ENCODE measurements around the gene NTNG1.

NTNG1 gene

DNA sequence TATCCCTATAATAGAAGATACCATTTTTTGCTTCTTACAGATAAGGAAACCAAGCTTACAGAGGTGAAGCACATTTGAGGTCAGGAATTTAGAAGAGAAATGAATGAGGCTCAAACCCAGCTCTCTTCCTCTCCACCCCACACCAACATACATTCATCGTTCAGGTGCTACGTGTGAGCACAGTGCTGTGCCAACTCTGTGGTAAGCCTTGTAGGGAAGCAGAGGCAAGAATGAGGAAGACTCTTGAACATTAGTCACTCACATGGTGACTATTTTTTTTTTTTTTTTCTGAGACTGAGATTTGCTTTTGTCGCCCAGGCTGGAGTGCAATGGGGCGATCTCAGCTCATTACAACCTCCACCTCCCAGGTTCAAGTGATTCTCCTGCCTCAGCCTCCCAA, 314.0 kb downstream of the NTNG1 start:
- no peak for DNase-seq (ENCODE audit: low read depth)

GRCh38 chr1:107457989-107458388, 317.1 kb downstream of the NTNG1 start:
- DNase-seq (ENCODE audit: low read depth): no peak

DNA sequence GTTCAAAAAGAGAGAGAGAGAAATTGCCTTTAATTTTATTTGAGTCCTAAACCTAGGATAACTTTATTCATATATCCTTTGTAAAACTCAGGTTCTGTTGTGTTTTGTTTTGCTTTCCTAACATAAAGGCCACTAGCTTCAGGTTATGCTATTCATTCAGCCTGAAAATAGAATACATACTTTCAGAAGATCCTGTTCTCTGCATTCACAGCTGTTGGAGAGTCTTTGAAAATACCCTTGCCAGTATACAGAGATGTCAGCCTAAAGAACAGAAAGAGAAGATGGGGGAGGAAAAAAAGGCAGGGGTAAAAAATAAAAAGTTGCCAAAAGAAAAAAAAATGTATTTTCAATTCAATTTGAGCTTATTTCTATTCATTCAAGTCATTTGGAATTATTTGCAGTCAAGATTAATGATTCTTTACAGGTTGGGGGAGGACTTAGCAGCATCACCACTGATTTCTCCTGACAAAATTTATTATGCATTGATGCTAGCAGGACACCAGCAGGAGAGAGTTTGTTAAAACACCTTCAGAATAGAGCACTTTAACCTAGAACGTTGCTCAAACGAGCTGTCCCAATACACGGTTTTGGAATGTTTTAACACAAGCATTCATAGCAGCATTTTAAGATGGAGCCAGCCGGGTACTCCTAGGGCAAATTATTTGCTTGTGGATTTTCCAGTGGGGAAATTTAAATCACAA, 318.5 kb downstream of the NTNG1 start:
- no peak for DNase-seq (ENCODE audit: low read depth)

DNA sequence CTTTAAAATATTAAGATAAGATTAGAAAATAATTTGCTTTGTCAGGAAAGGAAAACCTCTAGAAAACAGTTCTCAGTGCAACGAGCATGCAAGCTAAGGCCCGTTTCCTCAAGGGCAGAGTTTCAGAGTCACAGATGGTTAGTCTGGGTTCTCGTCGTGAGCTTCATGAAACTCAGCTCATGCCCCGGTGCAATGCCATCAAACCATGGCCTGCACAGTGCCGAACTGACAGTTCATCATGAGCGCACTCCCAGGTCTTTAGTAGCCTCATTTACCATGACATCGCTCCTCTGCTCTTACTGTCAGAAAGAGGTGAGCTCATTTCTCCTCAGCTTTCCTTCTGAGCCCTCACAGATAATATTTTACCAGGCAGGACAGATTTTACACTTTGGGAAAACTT, 319.2 kb downstream of the NTNG1 start:
- no peak for DNase-seq (ENCODE audit: low read depth)

DNA sequence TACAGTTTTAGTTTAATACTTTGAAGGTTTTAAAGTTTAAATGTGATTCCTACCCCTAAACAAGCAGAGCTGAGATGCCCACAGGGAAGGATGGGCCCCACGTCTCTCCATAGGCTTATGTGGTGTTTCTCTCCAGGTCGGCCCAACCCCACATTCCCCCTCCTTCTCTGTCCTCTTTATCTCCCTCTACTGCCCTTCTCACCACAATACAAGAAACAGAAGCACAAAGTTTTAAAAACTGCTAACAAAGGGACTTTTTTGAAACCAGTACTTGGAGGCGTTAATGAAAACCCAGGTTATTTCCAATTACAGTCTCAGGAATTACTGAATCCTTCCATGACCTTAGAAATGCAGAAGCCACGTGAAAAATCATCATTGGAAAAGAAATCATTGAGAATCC, 324.0 kb downstream of the NTNG1 start:
- DNase-seq (ENCODE audit: low read depth): no peak

- DNase-seq (ENCODE audit: low read depth): no peak
Observed at GRCh38 chr1:107467286-107467685, 326.4 kb downstream of the NTNG1 start.

- DNase-seq (ENCODE audit: low read depth): no peak
Observed at GRCh38 chr1:107467811-107468210, 327.0 kb downstream of the NTNG1 start.

- no peak for DNase-seq (ENCODE audit: low read depth)
Observed at GRCh38 chr1:107473065-107473464, 332.2 kb downstream of the NTNG1 start.

DNA sequence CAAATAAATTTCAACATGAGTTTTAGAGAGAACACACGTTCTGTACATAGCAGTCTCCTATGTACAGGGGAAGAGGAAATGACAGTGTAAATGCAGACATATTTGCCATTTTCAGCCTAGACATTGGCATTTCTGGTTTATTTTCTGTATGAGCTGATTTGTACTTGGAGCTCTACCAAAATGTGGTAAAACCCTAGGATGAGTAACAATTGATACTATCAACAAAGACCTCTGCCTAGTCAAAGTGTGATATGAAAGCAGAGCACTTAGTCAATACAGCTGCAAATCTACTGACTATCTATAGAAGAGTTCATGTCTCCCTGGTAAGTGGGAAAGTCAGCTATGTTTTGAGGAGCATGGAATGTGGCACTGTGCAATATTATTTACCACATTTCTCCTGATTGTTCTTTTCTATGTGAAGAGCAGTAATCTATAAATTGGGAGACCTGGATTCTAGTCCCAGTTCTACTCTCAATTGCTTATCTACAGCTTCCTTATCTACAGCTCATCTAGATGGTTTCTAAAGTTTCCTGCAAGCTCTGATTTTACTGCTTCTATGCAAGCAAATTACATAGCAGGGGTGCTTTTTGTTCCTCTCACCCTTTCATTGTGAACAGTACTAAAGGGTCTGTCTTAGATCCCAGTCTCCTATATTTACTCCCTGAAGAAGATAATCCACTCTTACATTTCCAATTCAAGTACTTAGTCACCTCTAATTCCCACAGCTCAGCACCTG, 334.2 kb downstream of the NTNG1 start:
- no peak for DNase-seq (ENCODE audit: low read depth)

DNA sequence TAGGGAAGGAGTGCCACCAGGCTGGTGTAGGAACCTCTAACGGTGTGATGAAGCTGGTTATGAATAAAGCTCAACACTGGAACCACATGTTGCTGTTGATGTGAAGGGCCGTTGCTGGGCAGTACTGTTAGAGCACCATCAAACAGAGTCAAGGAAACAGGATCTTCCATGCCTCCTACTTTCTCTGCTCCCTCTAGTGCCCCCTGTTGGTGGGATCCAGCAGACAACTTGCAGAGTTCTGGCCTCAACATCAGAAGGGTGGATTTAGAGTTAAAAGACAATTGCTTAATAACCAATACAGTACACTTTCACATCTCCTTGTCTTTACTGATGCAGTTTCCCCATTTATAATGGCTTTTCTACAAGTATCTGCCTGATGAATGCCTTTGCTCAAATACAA, 336.4 kb downstream of the NTNG1 start:
- DNase-seq (ENCODE audit: low read depth): no peak

DNA sequence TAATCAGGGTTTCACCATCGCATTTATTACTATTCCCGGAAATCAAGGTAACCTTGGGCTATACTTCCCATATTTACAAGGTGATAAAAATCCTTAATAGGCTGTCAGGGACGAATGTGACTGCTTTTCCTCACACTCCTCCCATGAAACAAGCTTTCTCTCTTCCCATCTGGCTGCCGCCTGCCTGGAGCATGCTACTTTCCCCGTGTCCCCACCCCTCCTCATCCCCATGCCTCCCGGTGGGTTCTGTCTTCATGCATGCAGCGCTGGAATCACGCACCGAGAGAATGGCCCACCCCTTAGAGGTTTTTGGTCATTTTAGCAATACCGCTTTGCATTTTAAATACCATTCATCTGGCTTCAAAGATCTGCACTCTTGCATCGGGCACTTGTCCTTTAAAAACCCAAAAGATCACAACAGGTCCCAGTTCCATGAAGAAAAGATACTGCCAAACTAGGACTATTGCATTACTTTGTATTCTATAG, 339.1 kb downstream of the NTNG1 start:
- no peak for DNase-seq (ENCODE audit: low read depth)

- no peak for DNase-seq (ENCODE audit: low read depth)
Observed at GRCh38 chr1:107480548-107481415, 339.9 kb downstream of the NTNG1 start.

DNA sequence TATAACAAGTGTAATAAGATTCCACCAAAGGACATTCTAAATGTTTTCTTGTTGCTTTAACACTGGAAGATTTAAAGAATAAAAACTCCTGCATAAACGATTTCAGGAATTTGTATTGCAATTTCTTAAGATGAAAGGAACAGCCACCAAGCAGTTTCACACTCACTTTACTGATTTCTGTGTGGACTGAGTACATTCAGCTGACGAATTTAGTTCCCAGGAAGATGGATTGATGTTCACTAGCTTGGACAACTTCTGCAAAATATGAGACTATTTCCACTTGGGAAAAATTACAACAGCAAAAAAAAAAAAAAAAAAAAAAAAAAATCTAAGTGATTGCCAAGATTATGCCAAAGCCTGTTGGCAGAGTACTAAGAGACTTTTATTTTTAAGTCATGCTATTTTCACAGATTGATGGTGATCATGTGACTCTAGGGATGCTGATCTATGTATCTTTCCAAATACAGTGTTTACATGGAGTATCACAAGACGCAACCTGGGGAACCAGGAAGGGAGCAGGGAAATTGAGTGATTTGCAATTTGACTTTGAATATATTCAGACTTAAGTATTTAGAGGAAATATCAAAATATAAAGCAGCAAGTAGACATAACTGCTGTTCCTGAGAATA, 341.0 kb downstream of the NTNG1 start:
- DNase-seq (ENCODE audit: low read depth): no peak

- no peak for DNase-seq (ENCODE audit: low read depth)
Observed at GRCh38 chr1:107483949-107484348, 343.1 kb downstream of the NTNG1 start.

- DNase-seq (ENCODE audit: low read depth): no peak
Observed at GRCh38 chr1:107486349-107486748, 345.5 kb downstream of the NTNG1 start.

- DNase-seq (ENCODE audit: low read depth): no peak
Observed at GRCh38 chr1:107487506-107487905, 346.7 kb downstream of the NTNG1 start.

- no peak for DNase-seq (ENCODE audit: low read depth)
Observed at GRCh38 chr1:107491582-107491981, 350.7 kb downstream of the NTNG1 start.

- DNase-seq (ENCODE audit: low read depth): no peak
Observed at GRCh38 chr1:107493111-107493716, 352.4 kb downstream of the NTNG1 start.

DNA sequence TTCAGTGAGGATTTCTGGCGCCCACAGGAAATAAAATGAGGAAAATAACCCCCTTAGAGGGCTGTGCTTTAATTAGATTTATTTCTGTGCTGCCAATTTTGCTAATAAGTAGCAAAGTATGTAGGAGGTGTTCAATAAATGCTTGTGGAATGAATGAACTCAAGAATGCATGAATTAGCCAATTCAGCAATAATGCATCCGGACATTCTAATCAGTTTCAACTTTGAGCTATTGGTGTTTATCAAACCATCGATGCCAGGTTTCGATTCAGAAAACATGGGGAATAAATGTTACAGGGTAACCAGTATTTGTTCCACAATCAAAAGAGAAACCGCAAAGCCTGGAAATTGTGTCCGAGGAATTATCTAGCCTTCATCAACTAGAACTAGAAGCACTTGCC, 353.2 kb downstream of the NTNG1 start:
- no peak for DNase-seq (ENCODE audit: low read depth)

DNA sequence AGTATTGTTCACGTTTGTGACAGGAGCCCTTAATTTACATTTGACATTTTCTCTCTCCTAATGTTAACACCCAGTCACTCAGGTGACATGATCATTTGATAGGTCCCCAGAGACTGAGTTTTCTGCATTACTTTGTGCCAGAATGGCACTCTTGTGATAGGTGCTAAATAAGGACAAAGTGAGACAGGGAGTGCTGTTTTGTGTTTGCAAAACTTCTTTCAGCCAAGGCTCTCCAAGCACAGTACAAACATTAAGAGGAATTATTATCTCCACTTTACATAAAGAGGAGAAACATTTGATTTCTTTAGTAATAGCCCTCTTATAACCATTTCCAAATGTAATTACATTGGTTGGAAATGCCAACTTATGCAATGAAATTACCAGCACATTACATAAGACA, 355.2 kb downstream of the NTNG1 start:
- no peak for DNase-seq (ENCODE audit: low read depth)

GRCh38 chr1:107499139-107499744, 358.4 kb downstream of the NTNG1 start:
- DNase-seq (ENCODE audit: low read depth): no peak
